GM12873 (cell line): ENCODE measurements around the gene DNAH2.

Experiments used
- TF ChIP-seq, protein P1 (sequence below): IDR thresholded peaks from 2 replicates; pipeline ENCODE4 v1.5.1; 2012; ENCODE audit warnings: low read depth, mild to moderate bottlenecking, moderate library complexity, low read length, control low read depth; ENCODE audit not compliant: insufficient read depth; ENCODE audit errors: missing control alignments

Gene DNAH2

DNA sequence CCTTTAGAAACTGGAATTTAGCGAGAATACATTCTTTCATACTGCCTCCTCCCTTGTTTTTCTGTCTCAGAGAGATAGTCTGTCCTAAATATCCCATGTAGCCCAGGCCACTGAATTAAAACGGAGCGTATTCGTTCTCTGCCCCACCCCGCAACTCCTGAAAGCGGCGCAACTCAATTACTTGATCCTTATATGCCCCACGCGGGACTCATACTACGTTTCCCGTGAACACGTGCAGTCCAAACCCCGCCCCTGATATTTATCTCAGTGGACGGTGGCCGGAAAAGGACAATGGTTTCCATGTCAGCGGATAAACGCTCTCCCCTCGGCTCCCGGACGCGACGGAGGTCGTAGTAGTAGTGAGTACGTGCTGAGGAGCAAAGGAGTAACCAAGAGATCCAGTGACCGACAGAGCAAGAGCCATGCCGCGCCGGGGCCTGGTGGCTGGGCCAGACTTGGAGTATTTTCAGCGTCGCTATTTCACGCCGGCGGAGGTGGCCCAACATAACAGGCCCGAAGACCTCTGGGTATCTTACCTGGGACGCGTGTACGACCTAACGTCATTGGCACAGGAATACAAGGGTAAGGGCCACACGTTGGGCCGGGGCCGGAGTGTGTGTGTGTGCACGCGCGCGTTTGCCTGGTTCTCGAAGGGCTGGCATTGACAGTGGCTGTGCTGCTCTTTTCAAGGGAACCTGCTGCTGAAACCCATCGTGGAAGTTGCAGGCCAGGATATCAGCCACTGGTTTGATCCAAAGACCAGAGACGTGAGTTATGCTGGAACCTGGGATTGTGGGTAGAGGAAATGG is 140.4 kb downstream of the DNAH2 start, which contains the start of gene CYB5D1:
Gene CYB5D1 (plus strand): TSS at position 291 of the 809 bp plus-strand sequence. CDS start 132 bp downstream, at position 423.
- TF ChIP-seq, protein P1, sequence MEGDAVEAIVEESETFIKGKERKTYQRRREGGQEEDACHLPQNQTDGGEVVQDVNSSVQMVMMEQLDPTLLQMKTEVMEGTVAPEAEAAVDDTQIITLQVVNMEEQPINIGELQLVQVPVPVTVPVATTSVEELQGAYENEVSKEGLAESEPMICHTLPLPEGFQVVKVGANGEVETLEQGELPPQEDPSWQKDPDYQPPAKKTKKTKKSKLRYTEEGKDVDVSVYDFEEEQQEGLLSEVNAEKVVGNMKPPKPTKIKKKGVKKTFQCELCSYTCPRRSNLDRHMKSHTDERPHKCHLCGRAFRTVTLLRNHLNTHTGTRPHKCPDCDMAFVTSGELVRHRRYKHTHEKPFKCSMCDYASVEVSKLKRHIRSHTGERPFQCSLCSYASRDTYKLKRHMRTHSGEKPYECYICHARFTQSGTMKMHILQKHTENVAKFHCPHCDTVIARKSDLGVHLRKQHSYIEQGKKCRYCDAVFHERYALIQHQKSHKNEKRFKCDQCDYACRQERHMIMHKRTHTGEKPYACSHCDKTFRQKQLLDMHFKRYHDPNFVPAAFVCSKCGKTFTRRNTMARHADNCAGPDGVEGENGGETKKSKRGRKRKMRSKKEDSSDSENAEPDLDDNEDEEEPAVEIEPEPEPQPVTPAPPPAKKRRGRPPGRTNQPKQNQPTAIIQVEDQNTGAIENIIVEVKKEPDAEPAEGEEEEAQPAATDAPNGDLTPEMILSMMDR: no peak

DNA sequence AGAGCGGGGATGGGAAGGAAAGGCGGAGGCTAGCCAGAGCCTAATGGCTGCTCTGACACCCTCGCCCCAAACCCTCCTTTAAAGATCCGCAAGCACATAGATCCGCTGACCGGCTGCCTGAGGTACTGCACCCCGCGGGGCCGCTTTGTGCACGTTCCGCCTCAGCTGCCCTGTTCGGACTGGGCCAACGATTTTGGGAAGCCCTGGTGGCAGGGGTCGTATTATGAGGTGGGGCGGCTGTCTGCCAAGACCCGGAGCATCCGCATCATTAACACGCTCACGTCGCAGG is 140.9 kb downstream of the DNAH2 start:
- TF ChIP-seq, protein P1: peak; percentile 55

DNA sequence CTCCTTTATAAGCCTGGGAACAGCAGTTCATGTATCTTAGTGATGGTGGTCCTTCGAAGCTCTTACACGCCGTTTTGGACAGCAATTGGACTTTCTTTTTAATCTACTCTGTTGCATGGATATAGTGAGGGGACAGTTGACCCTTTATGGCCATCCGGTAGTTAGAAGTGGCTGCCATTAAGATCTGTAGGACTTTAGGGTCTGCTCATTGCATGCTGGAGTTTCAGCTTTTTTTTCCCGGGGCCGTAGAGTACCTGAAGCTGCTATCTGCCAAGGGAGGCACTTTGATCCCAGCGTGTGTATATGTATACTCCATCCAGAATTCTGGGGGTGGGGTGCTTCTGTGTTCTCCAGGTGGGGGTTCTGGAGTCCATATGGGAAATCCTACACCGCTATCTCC is 141.5 kb downstream of the DNAH2 start:
- TF ChIP-seq, protein P1: no peak

DNA sequence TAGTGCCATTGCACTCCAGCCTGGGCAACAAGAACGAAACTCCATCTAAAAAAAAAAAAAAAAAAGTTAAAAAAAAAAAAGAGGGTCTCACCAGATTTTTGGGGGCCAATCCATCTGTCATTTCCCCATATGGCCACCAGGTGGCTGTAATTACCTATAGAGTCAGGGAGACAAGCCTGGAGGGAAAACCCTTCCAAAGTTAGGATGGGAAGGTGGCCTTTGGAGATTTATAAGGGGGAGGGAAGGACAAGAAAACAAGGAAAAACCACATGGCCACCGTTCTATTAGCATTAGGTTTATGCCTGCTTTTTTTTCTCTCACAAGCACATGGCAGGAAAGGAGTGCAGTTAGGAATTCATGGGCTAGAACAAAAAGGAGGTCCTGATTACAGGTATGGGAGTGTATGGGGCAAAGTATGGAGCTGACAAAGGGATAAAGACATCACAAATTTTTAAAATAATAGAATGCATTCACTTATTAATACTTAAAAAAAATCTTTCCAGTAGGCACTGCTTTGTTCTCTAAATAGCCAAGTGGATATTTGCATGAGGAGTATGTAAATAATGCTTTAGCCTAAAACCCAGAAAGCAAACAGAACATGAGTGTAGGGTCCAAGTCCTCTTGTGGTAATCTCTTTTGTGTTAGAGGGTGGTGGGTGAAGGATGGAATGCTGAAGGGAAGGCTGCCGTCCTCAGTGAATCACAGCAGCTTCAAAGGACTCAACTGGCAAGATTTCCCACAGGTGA is 145.3 kb downstream of the DNAH2 start:
- TF ChIP-seq, protein P1: peak; percentile 69

DNA sequence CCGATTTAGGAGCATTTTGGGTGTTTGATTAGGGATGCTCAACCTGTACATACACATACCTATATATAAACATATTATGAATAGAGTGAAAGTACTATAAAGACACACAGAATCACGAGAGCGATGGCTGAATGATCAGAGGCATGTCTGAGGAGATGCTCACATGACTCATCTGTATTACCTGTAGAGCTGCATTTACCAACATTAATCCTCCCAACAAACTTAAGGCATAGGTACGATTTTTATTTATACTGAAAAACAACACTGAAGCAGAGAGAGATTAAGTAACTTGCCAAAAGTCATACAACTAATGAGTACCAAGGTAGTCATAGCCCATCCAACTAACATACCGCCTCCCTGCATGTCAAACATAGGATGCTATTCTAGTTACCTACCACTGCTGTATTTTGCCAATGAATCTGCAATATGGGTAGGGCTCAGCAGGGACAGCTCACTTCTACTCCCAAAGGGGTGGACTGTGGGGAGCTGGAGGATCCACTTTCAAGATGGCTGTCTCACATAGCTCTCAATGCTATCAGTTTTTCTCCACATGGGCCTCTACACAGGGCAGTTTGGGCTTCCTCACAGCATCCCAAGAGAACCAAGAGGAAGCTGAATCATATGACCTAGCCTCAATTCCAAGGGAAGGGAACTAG is 147.6 kb downstream of the DNAH2 start:
- TF ChIP-seq, protein P1: no peak

DNA sequence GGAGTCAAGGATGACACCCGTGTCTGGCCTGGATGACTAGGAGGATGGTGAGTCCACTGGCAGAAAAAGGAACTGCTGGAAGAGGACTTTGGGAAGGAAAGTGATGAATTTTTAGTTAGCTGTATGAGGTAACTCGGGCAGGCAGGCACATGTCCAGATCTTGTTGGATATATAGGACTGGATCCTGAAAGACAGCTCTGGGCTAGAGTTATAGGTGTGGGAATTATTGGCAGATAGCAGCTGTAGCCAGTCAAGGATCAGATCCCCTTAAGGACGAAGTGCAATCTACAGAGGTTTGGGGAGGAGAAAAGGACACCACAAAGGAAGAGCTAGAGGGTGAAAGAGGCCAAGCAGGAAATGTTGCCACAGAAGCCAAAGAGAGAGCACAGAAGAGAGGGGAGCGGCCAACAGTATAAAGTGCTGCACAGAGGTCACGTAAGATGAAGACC is 150.4 kb downstream of the DNAH2 start:
- TF ChIP-seq, protein P1: no peak

DNA sequence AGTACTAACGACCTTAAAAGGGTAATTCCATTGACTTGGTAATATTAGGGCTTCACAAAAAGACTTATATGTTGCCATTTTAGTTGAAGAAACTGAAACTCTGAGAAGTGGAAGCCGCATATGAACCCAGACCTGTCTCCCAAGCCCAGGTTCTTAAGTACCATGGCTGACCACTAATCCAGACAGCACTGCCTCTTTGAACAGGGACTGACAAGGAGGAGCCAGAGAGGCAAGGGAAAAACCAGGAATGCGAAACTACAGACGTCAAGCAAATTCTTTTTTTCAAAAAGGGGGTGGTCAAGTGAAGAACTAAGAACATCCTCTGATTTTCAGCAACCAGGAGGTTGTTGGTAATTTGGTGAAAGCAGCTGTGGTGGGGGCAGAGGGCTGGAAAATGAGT is 155.5 kb downstream of the DNAH2 start:
- TF ChIP-seq, protein P1: no peak
